ENCODE measurements around the gene ST7. TPM values are rescaled to one million over a fixed set of nuclear protein-coding genes. Genes with fewer than 3 reads are reported as not detected.

The ST7 gene
- total RNA-seq, 1 donor from 2014 or later: 18.9 TPM

- DNase-seq: no peak
Observed at GRCh38 chr7:117069379-117069778, 116.1 kb downstream of the ST7 start.

GRCh38 chr7:117071551-117071950, 118.2 kb downstream of the ST7 start:
- DNase-seq: no peak

- DNase-seq: peak; percentile 73
Observed at GRCh38 chr7:117072620-117073118, 119.4 kb downstream of the ST7 start.

GRCh38 chr7:117074378-117074777, 121.1 kb downstream of the ST7 start:
- DNase-seq: no peak

- no peak for DNase-seq
Observed at GRCh38 chr7:117075934-117076333, 122.6 kb downstream of the ST7 start.

GRCh38 chr7:117076426-117076943, 123.2 kb downstream of the ST7 start:
- DNase-seq: no peak

GRCh38 chr7:117077658-117078057, 124.4 kb downstream of the ST7 start:
- DNase-seq: no peak

- DNase-seq: no peak
Observed at GRCh38 chr7:117082647-117083046, 129.3 kb downstream of the ST7 start.

- DNase-seq: peak; percentile 21
Observed at GRCh38 chr7:117083648-117084047, 130.3 kb downstream of the ST7 start.

- DNase-seq: no peak
Observed at GRCh38 chr7:117084286-117084685, 131.0 kb downstream of the ST7 start.

GRCh38 chr7:117085275-117085674, 132.0 kb downstream of the ST7 start:
- DNase-seq: no peak

GRCh38 chr7:117085769-117086463, 132.6 kb downstream of the ST7 start:
- DNase-seq: no peak

GRCh38 chr7:117086788-117087187, 133.5 kb downstream of the ST7 start:
- no peak for DNase-seq

- DNase-seq: no peak
Observed at GRCh38 chr7:117087639-117088396, 134.5 kb downstream of the ST7 start.

- DNase-seq: no peak
Observed at GRCh38 chr7:117088623-117089194, 135.4 kb downstream of the ST7 start.

GRCh38 chr7:117090791-117091190, 137.5 kb downstream of the ST7 start:
- no peak for DNase-seq

- no peak for DNase-seq
Observed at GRCh38 chr7:117091721-117092120, 138.4 kb downstream of the ST7 start.

GRCh38 chr7:117092785-117093184, 139.5 kb downstream of the ST7 start:
- no peak for DNase-seq

- no peak for DNase-seq
Observed at GRCh38 chr7:117094457-117094856, 141.2 kb downstream of the ST7 start.

- DNase-seq: no peak
Observed at GRCh38 chr7:117095055-117095454, 141.8 kb downstream of the ST7 start.

- DNase-seq: no peak
Observed at GRCh38 chr7:117096330-117096729, 143.0 kb downstream of the ST7 start.

GRCh38 chr7:117096942-117097341, 143.6 kb downstream of the ST7 start:
- no peak for DNase-seq

- DNase-seq: no peak
Observed at GRCh38 chr7:117097860-117098259, 144.6 kb downstream of the ST7 start.

Measured in dermis blood vessel endothelial cell (primary cell).